Mesothelial cell of epicardium (in vitro differentiated cells): ENCODE results near the gene OAF. TPM values are rescaled to one million over a fixed set of nuclear protein-coding genes. Genes with fewer than 3 reads are reported as not detected.

Experiments used
- DNase-seq, 2 experiments: peaks; one replicate each; pipeline ENCODE4 v3.0.0; 2021; ENCODE audit warnings: low spot score in 2 of 2; ENCODE audit not compliant: unreplicated experiment in 2 of 2
- H3K27ac Mint-ChIP-seq: 2 replicates; pipeline ENCODE4 v1.8.0; 2021; ENCODE audit warnings: mixed read lengths
- H3K27me3 Mint-ChIP-seq: 2 replicates; pipeline ENCODE4 v1.8.0; 2021; ENCODE audit warnings: low read depth, mixed read lengths
- H3K36me3 Mint-ChIP-seq: 2 replicates; pipeline ENCODE4 v1.8.0; 2021; ENCODE audit warnings: mixed read lengths
- H3K4me1 Mint-ChIP-seq: 2 replicates; pipeline ENCODE4 v1.8.0; 2021; ENCODE audit warnings: mixed read lengths
- H3K4me3 Mint-ChIP-seq: 2 replicates; pipeline ENCODE4 v1.8.0; 2021; ENCODE audit warnings: mild to moderate bottlenecking, moderate library complexity, mixed read lengths
- H3K9me3 Mint-ChIP-seq: 2 replicates; pipeline ENCODE4 v1.8.0; 2021; ENCODE audit warnings: mixed read lengths
- CTCF ChIP-seq: fragments of 200-600 bp; sonication (generic); IDR thresholded peaks from one replicate; pipeline ENCODE4 v1.5.0; 2021; ENCODE audit warnings: antibody characterized with exemption; ENCODE audit not compliant: unreplicated experiment
- total RNA-seq: library from RNA; stranded (reverse); gene quantifications from 3 replicates; pipeline ENCODE4 v1.2.1, GENCODE V29; 2021

The OAF gene
- total RNA-seq, 1 donor from 2014 or later = 32.2 TPM

GRCh38 chr11:120197251-120197891, 13.5 kb upstream of the OAF start:
- Mint-ChIP-seq H3K27ac (peak overlapping the region; percentile 80), H3K9me3 (no peaks in the 10 kb centered on the region), H3K36me3 (no peaks in the 10 kb centered on the region), H3K27me3 (peaks cover 30% of the 10 kb centered on the region), H3K4me1 (peaks cover 19% of the 10 kb centered on the region), H3K4me3 (no peak overlapping the region)
- no peak for DNase-seq
- TF ChIP-seq CTCF = no peak

DNA sequence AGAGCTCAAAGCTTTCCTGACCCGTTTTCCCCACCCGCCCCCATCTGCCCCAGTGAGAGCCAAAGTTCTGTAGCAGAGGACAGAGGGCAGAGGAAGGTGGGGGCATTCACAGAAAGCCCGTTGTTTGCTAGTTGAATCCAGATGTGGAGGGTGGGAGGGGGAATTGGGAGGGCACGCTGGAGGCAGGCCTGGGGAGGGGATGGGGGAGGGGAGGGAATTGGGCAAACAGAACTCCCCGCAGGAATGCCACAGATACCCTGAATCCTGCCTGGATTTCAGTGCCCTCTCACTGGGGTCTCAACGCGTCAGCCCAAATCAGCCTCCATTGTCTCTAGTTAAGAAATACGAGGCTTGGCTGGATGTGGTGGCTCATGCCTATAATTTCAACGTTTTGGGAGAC, 12.9 kb upstream of the OAF start:
- H3K27ac Mint-ChIP-seq = no peak overlapping the region
- DNase-seq = no peak
- H3K4me1 Mint-ChIP-seq = peaks cover 19% of the 10 kb centered on the region

DNA sequence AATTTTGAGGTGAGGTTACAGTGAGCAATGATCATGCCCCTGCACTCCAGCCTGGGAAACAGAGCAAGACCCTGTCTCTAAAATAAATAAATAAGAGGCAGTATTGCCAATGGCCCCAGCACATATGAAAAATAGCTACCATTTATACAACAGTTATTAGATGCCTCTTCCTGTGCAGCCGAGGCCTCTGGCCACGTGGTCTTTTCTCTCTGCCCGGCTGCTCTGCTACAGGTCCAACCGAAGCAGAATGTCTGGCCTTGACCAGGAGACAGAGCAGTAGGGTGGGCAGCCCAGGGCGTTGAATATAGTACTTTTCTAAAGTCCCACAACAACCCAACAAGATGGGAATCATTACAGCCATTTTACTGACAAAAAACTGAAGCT, 12.4 kb upstream of the OAF start:
- Mint-ChIP-seq H3K4me1 (peaks cover 19% of the 10 kb centered on the region), H3K27me3 (peaks cover 30% of the 10 kb centered on the region), H3K9me3 (no peaks in the 10 kb centered on the region), H3K4me3 (no peak overlapping the region), H3K36me3 (no peaks in the 10 kb centered on the region), H3K27ac (no peak overlapping the region)
- no peak for TF ChIP-seq CTCF
- DNase-seq = no peak

More for the DNA sequence above, 12.9 kb upstream of the OAF start:
- Mint-ChIP-seq H3K4me3 (no peak overlapping the region), H3K27me3 (peaks cover 30% of the 10 kb centered on the region), H3K9me3 (no peaks in the 10 kb centered on the region), H3K36me3 (no peaks in the 10 kb centered on the region)
- no peak for TF ChIP-seq CTCF

DNA sequence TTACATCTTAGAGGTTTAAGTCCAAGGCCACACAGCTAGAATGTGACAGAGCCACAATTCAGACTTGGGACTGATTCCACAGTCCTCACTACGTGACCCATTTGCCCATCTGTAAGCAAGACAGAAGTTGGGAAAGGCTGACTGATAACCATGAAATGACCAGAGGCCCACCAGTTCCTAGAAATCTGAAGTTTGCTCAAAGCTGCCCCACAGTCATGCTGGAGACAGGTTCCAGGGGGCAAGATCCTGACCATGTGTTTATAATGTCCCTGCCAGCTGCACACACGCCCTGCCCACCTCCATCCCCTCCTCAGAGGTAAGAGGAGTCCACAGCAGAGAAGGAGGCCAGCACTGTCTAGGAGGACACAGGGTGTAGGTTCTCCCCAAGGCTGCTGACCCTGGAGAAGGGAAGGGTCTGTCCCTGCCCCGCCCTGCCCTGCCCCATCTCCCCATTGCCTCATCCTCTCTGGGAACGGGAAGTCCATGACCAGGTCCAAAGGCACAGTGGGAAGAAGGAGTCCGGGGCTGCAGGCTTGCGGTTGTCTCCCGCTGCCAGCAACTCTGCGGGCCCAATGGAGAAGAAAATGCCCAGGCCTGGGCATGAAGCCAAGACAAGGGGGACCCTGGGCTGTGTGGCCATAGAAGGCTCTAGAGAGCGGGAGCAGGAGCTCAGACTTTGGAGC, 11.9 kb upstream of the OAF start:
- Mint-ChIP-seq H3K4me3 (no peak overlapping the region), H3K9me3 (no peaks in the 10 kb centered on the region), H3K4me1 (peaks cover 22% of the 10 kb centered on the region), H3K27me3 (peaks cover 30% of the 10 kb centered on the region), H3K36me3 (no peaks in the 10 kb centered on the region), H3K27ac (no peak overlapping the region)
- no peak for TF ChIP-seq CTCF
- no peak for DNase-seq

- Mint-ChIP-seq H3K36me3 (no peaks in the 10 kb centered on the region), H3K4me3 (no peak overlapping the region), H3K9me3 (no peaks in the 10 kb centered on the region), H3K27ac (no peak overlapping the region), H3K27me3 (peaks cover 30% of the 10 kb centered on the region), H3K4me1 (peaks cover 25% of the 10 kb centered on the region)
- no peak for TF ChIP-seq CTCF
- no peak for DNase-seq
Measured at GRCh38 chr11:120199613-120200012, 11.2 kb upstream of the OAF start.
